GM12892 (cell line): Measurements from ENCODE around the gene FHOD1.

Source experiments
- POLR2A ChIP-seq: IDR thresholded peaks from 2 replicates; pipeline ENCODE4 v1.6.1; 2011; ENCODE audit warnings: low read depth, low read length, control low read depth
- POLR2AphosphoS5 ChIP-seq: IDR thresholded peaks from 2 replicates; pipeline ENCODE4 v1.6.1; 2011; ENCODE audit warnings: low read depth, low read length, control low read depth
- TAF1 ChIP-seq: IDR thresholded peaks from 2 replicates; pipeline ENCODE4 v1.6.1; 2011; ENCODE audit warnings: low read depth, mild to moderate bottlenecking, control low read depth, low read length, borderline replicate concordance

DNA sequence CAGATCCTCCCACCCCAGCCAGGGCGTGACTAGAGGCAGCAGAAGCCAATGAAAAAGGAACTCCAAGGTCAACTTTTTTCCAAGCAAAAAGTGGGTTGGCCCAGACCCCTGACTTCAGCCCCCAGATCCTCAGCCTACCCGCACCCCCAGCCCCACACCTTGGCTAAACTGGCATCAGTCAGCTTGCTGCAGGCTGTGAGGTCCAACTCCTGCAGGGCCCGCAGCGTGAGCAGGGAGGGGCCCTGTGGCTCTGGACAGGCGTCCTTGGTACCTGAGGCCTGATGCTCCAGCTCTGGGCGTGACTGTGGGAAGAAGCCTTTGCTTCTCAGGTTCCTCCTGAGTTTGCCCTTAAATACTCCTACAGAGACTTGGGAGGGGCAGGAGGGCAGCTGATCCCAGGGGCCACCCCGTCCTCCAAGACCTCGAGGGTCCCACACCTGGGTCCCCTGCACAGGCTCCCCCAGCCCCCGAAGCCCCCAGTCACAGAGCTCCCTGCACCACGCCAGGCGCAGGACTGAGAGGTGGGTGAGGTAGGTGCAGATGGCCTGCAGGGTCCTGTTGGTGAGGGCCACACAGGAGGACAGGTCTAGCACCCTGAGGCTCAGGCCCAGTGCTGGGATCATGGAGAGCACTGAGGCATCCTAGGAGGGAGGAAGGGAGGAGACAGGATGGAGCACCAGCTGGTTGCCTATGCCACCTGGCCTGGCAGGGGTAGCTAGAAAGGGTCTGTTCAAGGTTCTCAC is 39.0 kb downstream of the FHOD1 start:
- TF ChIP-seq POLR2A (no peak), POLR2AphosphoS5 (no peak; the same call in 1 of the 2 replicates), TAF1 (no peak)
